ENCODE results near the gene KCNIP4. TPM values are rescaled to one million over a fixed set of nuclear protein-coding genes. Genes with fewer than 3 reads are reported as not detected.

KCNIP4 gene
- total RNA-seq, 1 experiment from 2014 or later: 0.91 TPM

- H3K9me3 Mint-ChIP-seq (ENCODE audit: unreplicated experiment): no peaks in the 10 kb centered on the region
- H3K4me1 Mint-ChIP-seq (ENCODE audit: insufficient read depth, unreplicated experiment): peaks cover 5% of the 10 kb centered on the region
- TF ChIP-seq, protein P1, sequence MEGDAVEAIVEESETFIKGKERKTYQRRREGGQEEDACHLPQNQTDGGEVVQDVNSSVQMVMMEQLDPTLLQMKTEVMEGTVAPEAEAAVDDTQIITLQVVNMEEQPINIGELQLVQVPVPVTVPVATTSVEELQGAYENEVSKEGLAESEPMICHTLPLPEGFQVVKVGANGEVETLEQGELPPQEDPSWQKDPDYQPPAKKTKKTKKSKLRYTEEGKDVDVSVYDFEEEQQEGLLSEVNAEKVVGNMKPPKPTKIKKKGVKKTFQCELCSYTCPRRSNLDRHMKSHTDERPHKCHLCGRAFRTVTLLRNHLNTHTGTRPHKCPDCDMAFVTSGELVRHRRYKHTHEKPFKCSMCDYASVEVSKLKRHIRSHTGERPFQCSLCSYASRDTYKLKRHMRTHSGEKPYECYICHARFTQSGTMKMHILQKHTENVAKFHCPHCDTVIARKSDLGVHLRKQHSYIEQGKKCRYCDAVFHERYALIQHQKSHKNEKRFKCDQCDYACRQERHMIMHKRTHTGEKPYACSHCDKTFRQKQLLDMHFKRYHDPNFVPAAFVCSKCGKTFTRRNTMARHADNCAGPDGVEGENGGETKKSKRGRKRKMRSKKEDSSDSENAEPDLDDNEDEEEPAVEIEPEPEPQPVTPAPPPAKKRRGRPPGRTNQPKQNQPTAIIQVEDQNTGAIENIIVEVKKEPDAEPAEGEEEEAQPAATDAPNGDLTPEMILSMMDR (IDR thresholded peaks at IDR 0.05; ENCODE audit: unreplicated experiment): no peak
- H3K4me3 Mint-ChIP-seq (ENCODE audit: unreplicated experiment): peak overlapping the region; percentile 13
- H3K36me3 Mint-ChIP-seq (ENCODE audit: insufficient read depth, unreplicated experiment): no peaks in the 10 kb centered on the region
- no TSS peak for BruUV-seq (replicated peaks)
- no peak overlapping the region for H3K27ac Mint-ChIP-seq (ENCODE audit: low read depth, unreplicated experiment)
- ChIA-PET CTCF (interaction anchor here (0.8 kb wide), 1 partner anchor 70 kb away, joined by 3 read pairs; no protein-coding TSS in a partner anchor), POLR2A (no interaction called here)
- intact Hi-C loops (cut with micrococcal nuclease): no loop called here
- H3K27me3 Mint-ChIP-seq (ENCODE audit: insufficient read depth, unreplicated experiment): peaks cover 14% of the 10 kb centered on the region
- DNase-seq (ENCODE audit: unreplicated experiment): peak; percentile 74
Measured at GRCh38 chr4:21697583-21697982, 251.0 kb downstream of the KCNIP4 start.

DNA sequence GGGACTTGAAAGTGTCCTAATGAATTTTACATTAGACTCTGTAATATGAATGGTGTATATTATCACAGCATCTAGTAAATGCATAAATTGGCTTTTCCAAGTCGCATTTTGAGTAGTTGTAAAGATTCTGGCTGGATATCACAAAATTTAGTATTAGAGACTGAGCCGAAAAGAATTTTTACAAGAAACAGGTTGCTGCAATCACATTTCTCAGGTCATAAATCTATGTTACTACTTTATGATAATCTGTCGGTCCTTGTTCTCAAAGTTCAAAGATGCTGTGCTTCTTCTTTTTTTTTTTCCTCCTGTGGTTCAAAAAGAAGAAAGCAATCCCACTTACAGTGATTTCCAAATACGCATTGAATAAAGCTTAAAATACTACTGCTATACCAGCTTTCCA lies 253.4 kb downstream of the KCNIP4 start:
- Mint-ChIP-seq H3K4me1 (ENCODE audit: insufficient read depth, unreplicated experiment) (peaks cover 5% of the 10 kb centered on the region), H3K27me3 (ENCODE audit: insufficient read depth, unreplicated experiment) (peaks cover 14% of the 10 kb centered on the region), H3K36me3 (ENCODE audit: insufficient read depth, unreplicated experiment) (no peaks in the 10 kb centered on the region), H3K4me3 (ENCODE audit: unreplicated experiment) (no peak overlapping the region), H3K9me3 (ENCODE audit: unreplicated experiment) (no peaks in the 10 kb centered on the region), H3K27ac (ENCODE audit: low read depth, unreplicated experiment) (no peak overlapping the region)
- DNase-seq (ENCODE audit: unreplicated experiment): no peak
- ChIA-PET CTCF (interaction anchor here (0.6 kb wide), 1 partner anchor 8 kb away, joined by 3 read pairs; no protein-coding TSS in a partner anchor), POLR2A (interaction anchor here (0.6 kb wide), 1 partner anchor 838 kb away, joined by 3 read pairs; no protein-coding TSS in a partner anchor)
- TF ChIP-seq, protein P1 (IDR thresholded peaks at IDR 0.05; ENCODE audit: unreplicated experiment): no peak
- intact Hi-C loops (cut with micrococcal nuclease): no loop called here
- BruUV-seq (replicated peaks): no TSS peak

DNA sequence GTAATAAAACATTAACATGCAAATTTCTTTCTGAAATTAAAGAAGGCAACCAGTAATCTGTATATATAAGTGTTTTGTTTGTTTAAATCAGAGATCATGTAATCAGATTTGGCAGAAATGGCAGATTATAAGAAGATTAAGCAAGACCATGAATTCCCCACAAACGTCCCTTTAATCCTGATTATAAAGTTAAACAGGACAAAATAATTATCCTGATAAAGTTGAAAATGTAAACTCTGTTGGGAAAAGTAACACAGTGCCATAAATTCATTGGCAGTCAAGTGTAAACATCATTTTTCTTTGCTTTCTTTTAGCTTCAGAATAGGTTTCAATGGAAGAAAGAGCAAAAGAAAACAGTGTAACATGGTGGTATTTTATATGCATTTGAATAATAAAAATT lies 256.3 kb downstream of the KCNIP4 start:
- H3K4me3 Mint-ChIP-seq (ENCODE audit: unreplicated experiment): no peak overlapping the region
- no peaks in the 10 kb centered on the region for H3K9me3 Mint-ChIP-seq (ENCODE audit: unreplicated experiment)
- no peak for DNase-seq (ENCODE audit: unreplicated experiment)
- no peaks in the 10 kb centered on the region for H3K36me3 Mint-ChIP-seq (ENCODE audit: insufficient read depth, unreplicated experiment)
- no peaks in the 10 kb centered on the region for H3K4me1 Mint-ChIP-seq (ENCODE audit: insufficient read depth, unreplicated experiment)
- no peak overlapping the region for H3K27ac Mint-ChIP-seq (ENCODE audit: low read depth, unreplicated experiment)
- H3K27me3 Mint-ChIP-seq (ENCODE audit: insufficient read depth, unreplicated experiment): no peaks in the 10 kb centered on the region
- intact Hi-C loops (cut with micrococcal nuclease): no loop called here
- POLR2A ChIA-PET: no interaction called here
- no TSS peak for BruUV-seq (replicated peaks)
- CTCF ChIA-PET: interaction anchor here (1.2 kb wide), 1 partner anchor 71 kb away, joined by 3 read pairs; no protein-coding TSS in a partner anchor
- TF ChIP-seq, protein P1 (IDR thresholded peaks at IDR 0.05; ENCODE audit: unreplicated experiment): no peak

GRCh38 chr4:21688596-21689265 lies 259.8 kb downstream of the KCNIP4 start:
- TF ChIP-seq, protein P1 (IDR thresholded peaks at IDR 0.05; ENCODE audit: unreplicated experiment): no peak
- no peaks in the 10 kb centered on the region for H3K4me1 Mint-ChIP-seq (ENCODE audit: insufficient read depth, unreplicated experiment)
- no peak overlapping the region for H3K4me3 Mint-ChIP-seq (ENCODE audit: unreplicated experiment)
- no peak for DNase-seq (ENCODE audit: unreplicated experiment)
- POLR2A ChIA-PET: interaction anchor here (0.7 kb wide), 1 partner anchor 13 kb away, joined by 3 read pairs; no protein-coding TSS in a partner anchor
- no TSS peak for BruUV-seq (replicated peaks)
- CTCF ChIA-PET: interaction anchor here (0.6 to 0.7 kb wide), 2 partner anchors 18 to 48 kb away, joined by 3 to 4 read pairs; no protein-coding TSS in a partner anchor
- no peak overlapping the region for H3K27ac Mint-ChIP-seq (ENCODE audit: low read depth, unreplicated experiment)
- H3K27me3 Mint-ChIP-seq (ENCODE audit: insufficient read depth, unreplicated experiment): no peaks in the 10 kb centered on the region
- no peaks in the 10 kb centered on the region for H3K9me3 Mint-ChIP-seq (ENCODE audit: unreplicated experiment)
- intact Hi-C loops (cut with micrococcal nuclease): no loop called here
- H3K36me3 Mint-ChIP-seq (ENCODE audit: insufficient read depth, unreplicated experiment): no peaks in the 10 kb centered on the region
